Measurements from ENCODE around the gene SERPINB2.

DNA sequence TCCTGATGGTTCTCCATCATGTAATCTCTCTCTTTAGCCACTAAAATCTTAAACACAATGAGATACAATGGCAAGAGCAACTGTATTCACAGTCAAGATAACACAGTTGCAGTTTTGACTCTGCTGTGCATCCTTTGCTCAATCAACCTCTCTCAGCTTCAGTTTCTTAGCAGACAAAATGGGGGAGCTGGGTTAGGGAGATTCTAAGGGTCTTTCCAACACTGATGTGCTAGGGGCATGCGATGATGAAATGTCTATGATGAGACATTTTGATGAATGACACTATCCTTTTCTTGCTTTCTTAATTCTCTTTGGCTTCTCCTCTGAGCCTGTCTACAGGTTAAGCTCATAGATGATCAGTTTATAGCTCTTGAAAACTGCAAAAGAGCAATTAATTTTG lies 21.4 kb downstream of the SERPINB2 start:
- no peak for TF ChIP-seq CTCF (conservative IDR thresholded peaks at IDR 0.05; ENCODE audit: low read depth, low read length)
- TF ChIP-seq EZH2 (IDR thresholded peaks at IDR 0.05; ENCODE audit: borderline replicate concordance, low read depth, low read length, poor library complexity, severe bottlenecking), result no peak
